NT2/D1 (cell line): Measurements from ENCODE around the gene RTN4.

Experiments
- YY1 ChIP-seq: IDR thresholded peaks from 2 replicates; pipeline ENCODE4 v1.6.1; 2011; ENCODE audit not compliant: insufficient read length, insufficient read depth
- ZNF274 ChIP-seq: IDR thresholded peaks from 2 replicates; pipeline ENCODE4 v1.6.1; 2011; ENCODE audit warnings: mild to moderate bottlenecking, low read depth, low read length

DNA sequence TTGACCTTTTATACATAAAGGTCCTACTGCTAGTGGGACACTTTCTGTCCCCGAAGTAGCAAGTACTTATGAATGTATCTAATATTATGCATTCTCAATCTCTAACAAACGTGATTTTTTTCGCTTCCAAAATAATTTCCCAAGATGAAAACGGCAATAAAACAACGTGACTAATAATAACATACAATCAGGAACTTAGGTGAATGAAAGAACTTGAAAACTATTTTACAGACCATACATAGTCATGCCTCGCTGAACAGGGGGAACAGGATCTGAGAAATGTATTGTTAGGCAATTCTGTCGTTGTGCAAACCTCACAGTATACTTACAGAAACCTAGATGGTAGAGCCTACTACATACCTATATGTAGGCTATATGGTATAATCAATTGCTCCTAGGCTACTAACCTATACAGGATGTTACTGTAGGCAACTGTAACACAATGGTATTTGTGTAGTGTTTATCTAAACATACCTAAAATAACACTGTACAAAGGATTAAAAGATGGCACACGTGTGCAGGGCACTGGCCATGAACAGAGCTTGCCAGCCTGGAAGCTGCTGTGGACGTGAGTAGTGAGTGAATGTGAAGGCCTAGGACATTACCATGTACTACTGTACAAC lies 2.5 kb downstream of the RTN4 start:
- TF ChIP-seq ZNF274 (no peak), YY1 (no peak)
